Stimulated activated effector memory CD8-positive, alpha-beta T cell treated with anti-CD3 and anti-CD28 coated beads, Interleukin-12 subunit alpha, Interleukin-12 subunit beta, amount 100 ng/mL, for 72 hours (primary cell): ENCODE results near the gene SLC16A7.

ENCODE experiments used
- ATAC-seq: fragments of 150-1000 bp; cut with Tn5 transposase; 2 replicates; pipeline ENCODE4 v1.10.0; 2021
- DNase-seq, 2 donors: peaks; one replicate each; pipeline ENCODE4 v3.0.0; 2021 to 2022; ENCODE audit warnings: low spot score in 2 of 2
- H3K27ac Mint-ChIP-seq: one replicate; pipeline ENCODE4 v1.8.0; 2022; ENCODE audit warnings: mild to moderate bottlenecking, mixed read lengths
- H3K36me3 Mint-ChIP-seq: one replicate; pipeline ENCODE4 v1.8.0; 2022; ENCODE audit warnings: mild to moderate bottlenecking, mixed read lengths
- H3K4me1 Mint-ChIP-seq: one replicate; pipeline ENCODE4 v1.8.0; 2022; ENCODE audit warnings: mixed read lengths
- H3K4me3 Mint-ChIP-seq: one replicate; pipeline ENCODE4 v1.8.0; 2022; ENCODE audit warnings: mild to moderate bottlenecking, mixed read lengths
- H3K9me3 Mint-ChIP-seq: one replicate; pipeline ENCODE4 v1.8.0; 2022; ENCODE audit warnings: mixed read lengths

SLC16A7 gene

GRCh38 chr12:59646636-59647035 is 50.8 kb downstream of the SLC16A7 start:
- Mint-ChIP-seq H3K4me1 (peaks cover 29% of the 10 kb centered on the region), H3K36me3 (no peaks in the 10 kb centered on the region), H3K27ac (no peak overlapping the region), H3K9me3 (peaks cover 11% of the 10 kb centered on the region), H3K4me3 (no peak overlapping the region)
- no peak for DNase-seq
- no peak for ATAC-seq

GRCh38 chr12:59649203-59649602 is 53.4 kb downstream of the SLC16A7 start:
- Mint-ChIP-seq H3K36me3 (no peaks in the 10 kb centered on the region), H3K9me3 (peaks cover 11% of the 10 kb centered on the region), H3K4me3 (no peak overlapping the region), H3K4me1 (peaks cover 30% of the 10 kb centered on the region), H3K27ac (no peak overlapping the region)
- no peak for DNase-seq
- ATAC-seq = no peak

- H3K36me3 Mint-ChIP-seq = no peaks in the 10 kb centered on the region
- DNase-seq = no peak
- H3K4me1 Mint-ChIP-seq = peaks cover 27% of the 10 kb centered on the region
- H3K27ac Mint-ChIP-seq = no peak overlapping the region
- H3K4me3 Mint-ChIP-seq = no peak overlapping the region
- no peak for ATAC-seq
- peaks cover 3% of the 10 kb centered on the region for H3K9me3 Mint-ChIP-seq
Measured at GRCh38 chr12:59650588-59651228, 54.9 kb downstream of the SLC16A7 start.

GRCh38 chr12:59651229-59651920 is 55.5 kb downstream of the SLC16A7 start:
- DNase-seq = no peak
- Mint-ChIP-seq H3K4me3 (no peak overlapping the region), H3K36me3 (no peaks in the 10 kb centered on the region), H3K27ac (no peak overlapping the region), H3K4me1 (peaks cover 25% of the 10 kb centered on the region), H3K9me3 (peaks cover 2% of the 10 kb centered on the region)
- ATAC-seq = no peak

GRCh38 chr12:59652130-59652529 is 56.3 kb downstream of the SLC16A7 start:
- ATAC-seq (no peak), DNase-seq (no peak)
- Mint-ChIP-seq H3K4me3 (no peak overlapping the region), H3K9me3 (no peaks in the 10 kb centered on the region), H3K27ac (no peak overlapping the region), H3K36me3 (no peaks in the 10 kb centered on the region), H3K4me1 (peaks cover 25% of the 10 kb centered on the region)

GRCh38 chr12:59654061-59654460 is 58.2 kb downstream of the SLC16A7 start:
- H3K4me3 Mint-ChIP-seq = no peak overlapping the region
- no peak for ATAC-seq
- H3K4me1 Mint-ChIP-seq = peaks cover 22% of the 10 kb centered on the region
- no peak for DNase-seq
- H3K9me3 Mint-ChIP-seq = no peaks in the 10 kb centered on the region
- H3K36me3 Mint-ChIP-seq = no peaks in the 10 kb centered on the region
- H3K27ac Mint-ChIP-seq = no peak overlapping the region

- Mint-ChIP-seq H3K27ac (no peak overlapping the region), H3K4me1 (peaks cover 13% of the 10 kb centered on the region), H3K36me3 (no peaks in the 10 kb centered on the region), H3K9me3 (no peaks in the 10 kb centered on the region), H3K4me3 (no peak overlapping the region)
- no peak for ATAC-seq
- no peak for DNase-seq
Measured at GRCh38 chr12:59657266-59657665, 61.4 kb downstream of the SLC16A7 start.

GRCh38 chr12:59657711-59658110 is 61.9 kb downstream of the SLC16A7 start:
- no peak for DNase-seq
- no peaks in the 10 kb centered on the region for H3K9me3 Mint-ChIP-seq
- H3K27ac Mint-ChIP-seq = no peak overlapping the region
- H3K4me3 Mint-ChIP-seq = no peak overlapping the region
- no peak for ATAC-seq
- H3K36me3 Mint-ChIP-seq = no peaks in the 10 kb centered on the region
- H3K4me1 Mint-ChIP-seq = peaks cover 17% of the 10 kb centered on the region

- H3K27ac Mint-ChIP-seq = no peak overlapping the region
- H3K36me3 Mint-ChIP-seq = no peaks in the 10 kb centered on the region
- DNase-seq = no peak
- no peak overlapping the region for H3K4me3 Mint-ChIP-seq
- no peaks in the 10 kb centered on the region for H3K9me3 Mint-ChIP-seq
- peaks cover 17% of the 10 kb centered on the region for H3K4me1 Mint-ChIP-seq
- no peak for ATAC-seq
Measured at GRCh38 chr12:59660148-59660547, 64.3 kb downstream of the SLC16A7 start.

- Mint-ChIP-seq H3K36me3 (no peaks in the 10 kb centered on the region), H3K27ac (no peak overlapping the region), H3K4me3 (no peak overlapping the region), H3K9me3 (no peaks in the 10 kb centered on the region), H3K4me1 (peaks cover 17% of the 10 kb centered on the region)
- DNase-seq (no peak), ATAC-seq (no peak)
Measured at GRCh38 chr12:59660921-59661597, 65.2 kb downstream of the SLC16A7 start.

- ATAC-seq = no peak
- H3K4me1 Mint-ChIP-seq = peaks cover 39% of the 10 kb centered on the region
- no peak overlapping the region for H3K4me3 Mint-ChIP-seq
- peaks cover 11% of the 10 kb centered on the region for H3K9me3 Mint-ChIP-seq
- DNase-seq = no peak
- no peaks in the 10 kb centered on the region for H3K36me3 Mint-ChIP-seq
- H3K27ac Mint-ChIP-seq = no peak overlapping the region
Measured at GRCh38 chr12:59664495-59664894, 68.7 kb downstream of the SLC16A7 start.

GRCh38 chr12:59665701-59666100 is 69.9 kb downstream of the SLC16A7 start:
- DNase-seq (no peak), ATAC-seq (no peak)
- Mint-ChIP-seq H3K4me1 (peaks cover 39% of the 10 kb centered on the region), H3K36me3 (no peaks in the 10 kb centered on the region), H3K27ac (no peak overlapping the region), H3K4me3 (no peak overlapping the region), H3K9me3 (peaks cover 11% of the 10 kb centered on the region)

GRCh38 chr12:59668674-59669073 is 72.8 kb downstream of the SLC16A7 start:
- Mint-ChIP-seq H3K36me3 (no peaks in the 10 kb centered on the region), H3K27ac (no peak overlapping the region)
- ATAC-seq = peak; percentile 70

GRCh38 chr12:59672273-59672672 is 76.4 kb downstream of the SLC16A7 start:
- no peak overlapping the region for H3K4me3 Mint-ChIP-seq
- peaks cover 3% of the 10 kb centered on the region for H3K9me3 Mint-ChIP-seq
- no peak overlapping the region for H3K27ac Mint-ChIP-seq
- DNase-seq = no peak
- H3K36me3 Mint-ChIP-seq = no peaks in the 10 kb centered on the region
- peaks cover 18% of the 10 kb centered on the region for H3K4me1 Mint-ChIP-seq
- no peak for ATAC-seq

More at GRCh38 chr12:59668674-59669073, 72.8 kb downstream of the SLC16A7 start:
- Mint-ChIP-seq H3K4me3 (no peak overlapping the region), H3K9me3 (peaks cover 11% of the 10 kb centered on the region), H3K4me1 (peaks cover 27% of the 10 kb centered on the region)
- no peak for DNase-seq

- Mint-ChIP-seq H3K36me3 (no peaks in the 10 kb centered on the region), H3K4me1 (peaks cover 13% of the 10 kb centered on the region), H3K27ac (no peak overlapping the region), H3K9me3 (no peaks in the 10 kb centered on the region), H3K4me3 (no peak overlapping the region)
- DNase-seq = no peak
- no peak for ATAC-seq
Measured at GRCh38 chr12:59675461-59675860, 79.6 kb downstream of the SLC16A7 start.

GRCh38 chr12:59677857-59678256 is 82.0 kb downstream of the SLC16A7 start:
- ATAC-seq (no peak), DNase-seq (no peak)
- Mint-ChIP-seq H3K4me1 (peaks cover 20% of the 10 kb centered on the region), H3K9me3 (no peaks in the 10 kb centered on the region), H3K4me3 (no peak overlapping the region), H3K36me3 (no peaks in the 10 kb centered on the region), H3K27ac (no peak overlapping the region)
